Activated gamma-delta T cell (primary cell): Measurements from ENCODE around the gene FOLR2.
"Not testable (repeated sequence)": the region's sequence is repeated elsewhere in the genome, so short reads cannot be mapped to it uniquely, and the experiment has no call there.

Source experiments
- DNase-seq: peaks from one replicate; lab custom pipeline; 2025; lab: John Stamatoyannopoulos, UW

FOLR2 gene

GRCh38 chr11:72240461-72241290 is 24.1 kb downstream of the FOLR2 start:
- DNase-seq, result no peak

DNA sequence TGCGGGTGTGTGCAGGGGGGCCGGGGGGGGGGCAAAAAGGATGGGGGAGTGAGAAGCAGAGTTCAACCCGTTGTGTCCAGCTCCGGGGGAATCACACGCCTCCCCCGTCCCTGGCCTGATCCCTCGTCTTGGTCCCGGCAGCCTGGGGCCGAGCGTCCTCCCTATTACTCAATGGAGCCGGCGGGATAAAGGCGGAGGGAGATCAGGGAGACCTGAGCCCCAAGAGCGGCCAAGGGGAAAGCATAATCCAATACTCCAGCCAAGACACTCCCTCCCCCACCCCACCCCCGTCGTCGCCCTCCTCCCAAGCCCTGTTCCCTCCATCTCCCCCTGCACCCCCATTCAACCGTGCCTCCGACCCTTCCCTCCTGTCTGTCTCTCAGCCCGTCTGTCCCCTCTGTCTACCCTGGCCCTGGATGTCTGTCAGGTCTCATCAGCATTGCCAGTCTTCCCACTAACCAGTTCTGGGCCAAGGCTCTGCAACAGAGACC is 24.7 kb downstream of the FOLR2 start:
- no peak for DNase-seq

DNA sequence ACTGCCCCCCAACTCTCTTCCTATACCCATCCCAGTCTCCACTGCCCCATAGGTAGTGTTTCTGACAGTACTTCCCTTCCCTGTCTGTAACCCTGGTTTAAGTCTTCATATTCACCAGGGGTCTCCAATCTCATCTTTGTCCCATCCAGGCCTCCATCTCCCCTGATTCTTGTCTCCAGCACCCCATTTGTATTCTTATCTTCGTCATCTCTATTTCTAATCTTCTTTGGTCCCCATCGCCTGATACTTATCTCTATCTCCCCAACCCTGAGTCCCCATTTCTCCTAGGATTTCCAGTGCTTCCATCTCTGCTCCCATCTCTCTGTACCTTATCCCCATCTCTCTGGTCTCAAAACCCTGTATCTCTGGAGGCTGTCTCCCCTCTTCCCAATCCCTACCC is 25.5 kb downstream of the FOLR2 start:
- no peak for DNase-seq

DNA sequence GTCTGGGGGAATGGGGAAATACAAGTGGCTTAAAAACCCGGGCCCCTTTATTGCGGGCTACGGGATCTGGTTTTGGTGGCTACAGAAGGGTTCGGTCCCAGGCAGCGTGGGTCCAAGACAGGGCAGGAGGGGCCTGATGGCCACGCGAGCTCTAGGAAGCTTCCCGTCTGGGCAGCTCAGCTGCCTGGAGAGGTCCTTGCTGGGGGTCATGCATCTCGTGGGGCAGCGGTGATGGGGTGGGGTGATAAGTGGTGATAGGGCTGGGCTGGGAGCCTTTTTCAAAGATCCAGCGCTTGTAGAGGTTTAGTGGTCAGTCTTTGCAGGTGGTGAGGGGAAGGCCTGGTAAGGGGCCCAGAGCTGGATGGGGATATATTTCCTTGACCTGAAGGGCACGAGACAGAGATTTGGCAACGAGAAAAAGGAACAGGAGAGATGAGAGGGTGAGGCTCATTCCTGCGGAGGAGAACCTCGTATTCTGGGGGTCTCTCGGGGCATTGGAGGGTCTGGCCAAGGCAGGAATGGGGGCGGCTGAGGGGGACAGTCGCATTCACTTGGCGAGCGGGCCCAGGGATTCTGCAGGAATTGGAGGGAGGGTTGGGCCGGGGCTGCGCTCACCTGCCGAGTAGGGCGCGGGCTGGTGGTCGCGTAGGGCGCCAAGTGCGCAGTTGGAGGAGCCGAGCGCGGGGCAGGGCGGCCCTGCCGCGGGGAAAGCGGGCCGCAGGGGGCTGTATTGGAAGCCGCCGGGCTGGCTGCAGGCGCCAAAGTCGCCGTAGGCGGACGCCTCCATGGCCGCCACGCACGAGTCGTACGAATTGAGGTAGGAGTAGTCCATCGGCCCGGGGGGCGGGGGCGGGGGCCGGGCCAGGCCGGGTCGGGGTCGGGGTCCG is 26.8 kb downstream of the FOLR2 start:
- no peak for DNase-seq

DNA sequence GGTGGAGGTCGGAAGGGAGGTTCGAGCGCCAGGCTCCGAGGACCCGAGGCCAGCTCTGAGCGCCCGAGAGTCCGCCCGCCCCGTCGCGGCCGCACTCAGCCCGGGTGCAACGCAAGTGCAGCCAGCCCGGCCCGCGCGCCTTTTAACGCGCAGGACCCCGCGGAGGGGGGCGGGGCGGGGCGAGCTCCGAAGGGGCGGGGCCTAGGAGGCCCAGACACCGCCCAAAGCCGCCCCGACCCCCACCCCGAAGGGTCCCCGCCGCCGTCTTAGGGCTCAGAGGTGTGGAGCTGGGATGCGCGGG is 27.4 kb downstream of the FOLR2 start, which contains the start of gene PHOX2A:
PHOX2A (minus strand) TSS at position 117 of the 301 bp plus-strand sequence. CDS start 172 bp downstream, outside the sequence.
- no peak for DNase-seq

GRCh38 chr11:72244361-72245262 is 28.0 kb downstream of the FOLR2 start:
- no peak for DNase-seq

- no peak for DNase-seq
These were observed 28.7 kb downstream of the FOLR2 start for GRCh38 chr11:72245263-72245816.

DNA sequence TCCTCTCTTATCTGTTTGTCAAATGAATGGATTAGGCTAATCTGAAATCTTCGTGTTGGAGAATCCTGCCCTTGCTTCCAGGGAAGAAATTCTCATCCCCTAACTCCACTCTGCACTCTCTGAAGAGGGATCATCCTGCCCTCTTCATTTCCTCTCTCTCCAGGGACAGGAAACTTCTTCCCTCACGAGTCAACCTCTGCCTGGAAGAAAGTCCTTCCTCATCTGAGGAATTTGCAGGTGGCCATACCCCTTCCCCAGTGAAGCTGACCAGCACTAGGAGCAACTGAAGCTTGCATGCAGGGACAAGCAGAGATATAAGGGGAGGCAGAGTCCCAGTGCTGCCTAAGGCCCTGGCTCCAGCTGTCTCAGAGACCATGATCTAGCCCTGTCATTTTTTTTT is 31.0 kb downstream of the FOLR2 start:
- DNase-seq, result no peak

DNA sequence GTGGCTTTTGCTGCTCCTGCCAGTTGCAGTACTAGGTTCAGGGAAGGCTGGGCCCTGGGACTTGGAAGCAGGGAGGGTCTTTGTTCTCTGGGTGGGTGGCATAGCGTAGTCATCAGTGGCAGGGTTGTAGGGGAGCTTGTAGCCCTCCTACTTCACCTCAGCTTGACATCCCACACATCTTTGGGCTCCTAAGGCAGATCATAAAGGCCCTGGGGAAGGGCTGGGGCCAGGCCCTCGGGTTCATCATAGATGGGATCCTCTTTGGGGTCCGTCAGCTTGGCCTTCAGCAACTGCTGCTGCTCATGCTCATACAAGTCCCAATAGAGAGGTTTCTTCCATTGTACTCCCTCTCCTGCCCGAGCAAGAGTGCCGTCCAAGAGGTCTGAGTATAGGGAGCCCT is 33.4 kb downstream of the FOLR2 start:
- DNase-seq, result no peak

- no peak for DNase-seq
These were observed 34.3 kb downstream of the FOLR2 start for GRCh38 chr11:72250661-72251464.

DNA sequence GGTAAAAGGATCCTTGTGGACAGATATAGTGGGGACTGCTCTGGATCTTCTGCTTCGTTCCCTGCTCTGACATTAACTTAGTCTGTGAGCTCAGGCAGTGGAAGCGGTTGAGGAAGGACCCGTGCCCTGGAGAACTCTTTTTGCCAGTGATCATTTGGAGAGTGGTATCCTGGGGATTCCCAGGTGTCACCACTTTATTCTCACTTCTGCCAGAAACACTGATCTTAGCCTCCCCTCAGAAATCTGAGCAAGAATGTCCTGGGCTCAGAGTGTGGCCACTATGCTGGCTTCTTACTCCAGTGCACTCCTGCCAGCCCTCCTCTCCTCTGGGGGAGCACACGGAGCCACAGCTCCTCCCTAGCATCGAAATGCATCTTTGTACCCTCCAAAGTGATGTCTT is 35.0 kb downstream of the FOLR2 start:
- DNase-seq, result no peak

DNA sequence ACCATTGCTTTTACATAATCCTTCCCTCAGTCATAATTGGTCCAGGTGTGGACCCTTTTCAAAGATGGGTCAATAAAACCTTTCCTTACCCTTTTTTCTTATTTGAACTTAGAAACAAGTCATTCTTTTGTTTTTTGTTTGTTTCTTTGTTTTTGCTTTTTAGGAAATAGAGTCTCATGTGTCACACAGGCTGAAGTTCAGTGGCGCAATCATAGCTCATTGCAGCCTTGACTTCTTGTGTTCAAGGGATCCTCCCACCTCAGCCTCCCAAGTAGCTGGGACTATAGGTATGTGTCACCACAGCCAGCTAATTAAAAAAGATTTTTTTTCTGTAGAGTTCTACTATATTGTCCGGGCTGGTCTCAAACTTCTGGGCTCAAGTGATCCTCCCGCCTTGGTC is 36.8 kb downstream of the FOLR2 start:
- no peak for DNase-seq

GRCh38 chr11:72254299-72254993 is 37.9 kb downstream of the FOLR2 start:
- no peak for DNase-seq

GRCh38 chr11:72257570-72257969 is 41.0 kb downstream of the FOLR2 start:
- DNase-seq, result no peak

- DNase-seq, result no peak
These were observed 42.9 kb downstream of the FOLR2 start for GRCh38 chr11:72259490-72259889.

DNA sequence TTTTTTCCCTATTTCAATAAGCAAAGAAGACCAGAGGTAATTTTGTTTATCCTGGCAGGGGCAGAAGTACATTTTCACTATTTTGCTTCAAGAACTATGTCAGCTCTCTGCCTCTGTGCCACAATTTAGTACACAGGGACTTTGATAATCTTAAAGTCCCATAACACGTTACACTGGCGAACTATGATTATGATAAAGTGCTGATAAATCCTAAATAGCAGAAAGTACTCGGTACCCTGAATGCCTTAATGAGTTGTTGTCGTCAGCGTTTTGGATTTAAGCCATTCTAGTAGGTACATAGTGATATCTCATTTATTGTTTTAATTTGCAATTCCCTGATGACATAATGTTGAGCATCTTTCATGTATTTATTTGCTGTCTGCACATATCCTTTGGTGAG is 44.0 kb downstream of the FOLR2 start:
- DNase-seq, result no peak

DNA sequence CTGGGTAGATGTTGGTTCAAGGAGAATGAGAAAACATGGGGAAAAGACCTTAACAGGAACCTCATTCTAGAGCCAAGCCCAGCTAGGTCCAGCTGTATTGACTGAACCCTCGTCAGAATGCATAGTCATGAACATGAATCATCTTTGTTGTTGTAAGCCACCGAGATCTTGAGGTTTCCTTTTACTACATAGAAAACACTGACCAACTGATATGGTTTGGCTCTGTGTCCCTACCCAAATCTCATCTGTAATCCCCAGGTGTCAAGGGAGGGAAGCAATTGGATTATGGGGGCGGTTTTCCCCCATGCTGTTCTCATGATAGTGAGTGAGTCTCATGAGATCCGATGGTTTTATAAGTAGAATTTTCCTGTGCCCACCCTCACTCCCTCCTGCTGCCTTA is 46.8 kb downstream of the FOLR2 start:
- DNase-seq, result no peak

- DNase-seq, result no peak
These were observed 49.4 kb downstream of the FOLR2 start for GRCh38 chr11:72265951-72266350.

DNA sequence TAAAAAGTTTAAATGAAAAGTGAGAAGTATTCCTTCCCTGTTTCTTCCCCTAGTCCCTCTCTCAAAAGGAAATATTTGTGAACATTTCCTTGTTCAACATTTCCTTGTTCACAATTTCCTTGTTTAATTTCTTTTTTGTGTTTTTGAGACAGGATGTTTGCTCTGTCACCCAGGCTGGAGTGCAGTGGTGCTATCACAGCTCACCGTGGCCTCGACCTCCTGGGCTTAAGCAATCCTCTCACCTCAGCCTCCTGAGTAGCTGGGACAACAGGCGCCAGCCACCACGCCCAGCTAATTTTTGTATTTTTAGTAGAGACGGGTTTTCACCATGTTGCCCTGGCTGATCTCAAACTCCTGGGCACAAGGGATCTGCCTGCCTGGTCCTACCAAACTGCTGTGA is 50.4 kb downstream of the FOLR2 start:
- not testable (repeated sequence) for DNase-seq

DNA sequence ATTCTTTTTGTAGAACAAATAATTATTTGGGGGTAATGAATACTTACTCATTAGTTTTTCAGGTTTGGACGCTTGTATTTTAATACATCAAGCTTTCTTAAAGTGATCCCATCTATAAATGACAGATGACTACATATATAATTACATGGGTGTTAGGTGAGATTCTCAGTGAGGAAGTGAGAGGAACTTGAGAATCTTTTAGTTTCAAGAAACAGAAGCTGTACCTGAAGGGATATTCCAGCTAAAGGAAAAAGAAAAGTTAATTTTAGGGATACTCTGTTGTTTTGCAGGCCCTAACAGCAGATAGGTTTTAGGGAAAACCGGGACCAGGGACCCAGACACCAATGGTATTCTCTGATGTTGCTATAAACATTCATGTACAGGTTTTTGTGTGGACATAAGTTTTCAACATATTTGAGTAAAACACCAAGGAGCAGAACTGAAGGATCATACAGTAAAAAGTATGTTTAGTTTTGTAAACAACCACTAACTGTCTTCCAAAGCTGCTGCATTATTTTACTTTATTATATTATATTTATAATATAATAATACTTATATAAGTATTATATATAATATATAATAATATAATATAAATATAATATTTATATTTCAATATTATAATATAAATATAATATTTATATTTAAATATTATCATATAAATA is 51.5 kb downstream of the FOLR2 start:
- DNase-seq, result no peak
